GM21717 (cell line): ENCODE measurements around the gene CLCA4.
A peak's percentile ranks its signal among the peaks of the same experiment; 100 is the strongest.
"Not testable (repeated sequence)": the region's sequence is repeated elsewhere in the genome, so short reads cannot be mapped to it uniquely, and the experiment has no call there.

Experiments used
- ATAC-seq: cut with Tn5 transposase; IDR thresholded peaks from one replicate; pipeline ENCODE4 v1.9.1; 2021; ENCODE audit warnings: mild to moderate bottlenecking, moderate library complexity; ENCODE audit not compliant: unreplicated experiment

The CLCA4 gene

GRCh38 chr1:86596741-86597290 is 49.9 kb downstream of the CLCA4 start:
- no peak for ATAC-seq

- not testable (repeated sequence) for ATAC-seq
These were observed 59.2 kb downstream of the CLCA4 start for GRCh38 chr1:86606080-86606479.

- ATAC-seq, result no peak
These were observed 69.6 kb downstream of the CLCA4 start for GRCh38 chr1:86616433-86616832.

GRCh38 chr1:86616871-86617270 is 70.0 kb downstream of the CLCA4 start:
- peak; percentile 99 for ATAC-seq

GRCh38 chr1:86618358-86618757 is 71.5 kb downstream of the CLCA4 start:
- no peak for ATAC-seq

GRCh38 chr1:86619313-86619712 is 72.4 kb downstream of the CLCA4 start:
- no peak for ATAC-seq

- ATAC-seq, result no peak
These were observed 74.4 kb downstream of the CLCA4 start for GRCh38 chr1:86621286-86621685.
